EH (cell line): Measurements from ENCODE around the gene GJA3.

ENCODE experiments used
- DNase-seq: peaks from one replicate; pipeline ENCODE4 v3.0.0-alpha.2; 2015; ENCODE audit warnings: low read depth

Gene GJA3

DNA sequence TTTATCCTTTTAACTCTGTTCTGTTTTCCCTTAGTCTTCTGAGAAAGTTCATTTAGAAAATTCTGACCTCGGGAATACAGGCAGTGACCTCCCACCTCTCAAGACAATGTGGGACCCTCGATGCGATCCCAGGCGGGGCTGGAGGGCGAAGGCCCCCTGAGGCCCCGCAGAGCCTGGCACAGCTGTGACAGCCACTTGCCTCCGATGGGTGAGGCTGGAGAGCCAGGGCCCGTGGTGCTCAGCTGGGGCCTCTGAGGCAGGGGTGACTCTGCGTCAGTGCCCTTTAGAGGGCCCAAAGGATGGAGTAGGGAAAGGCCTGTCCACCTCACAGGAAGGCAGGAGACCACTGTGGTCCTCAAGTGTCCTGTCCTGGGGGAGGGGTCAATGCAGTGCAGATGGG, 10.3 kb downstream of the GJA3 start:
- no peak for DNase-seq

DNA sequence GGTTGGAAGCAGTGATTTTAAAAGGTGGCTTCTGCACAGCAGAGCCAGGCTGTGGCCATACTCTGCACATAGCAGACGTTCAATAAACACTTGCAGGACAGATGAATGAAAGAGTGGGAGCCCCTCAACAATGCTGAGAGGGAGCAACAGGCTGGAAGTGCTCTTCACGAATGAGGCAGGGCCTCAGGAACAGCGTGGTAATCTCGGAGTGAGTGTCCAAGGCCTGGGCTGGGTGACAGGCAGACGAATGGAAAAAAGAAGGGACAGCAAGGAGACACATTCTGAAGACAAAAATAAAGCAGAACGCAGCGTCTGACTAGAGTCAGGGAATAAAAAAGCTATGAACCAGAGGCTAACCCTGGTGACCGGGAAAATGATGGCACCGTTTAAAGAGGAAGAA, 11.1 kb downstream of the GJA3 start:
- DNase-seq: no peak

- DNase-seq: no peak
Observed at GRCh38 chr13:20148501-20149183, 12.2 kb downstream of the GJA3 start.

- DNase-seq: no peak
Observed at GRCh38 chr13:20146381-20146780, 14.5 kb downstream of the GJA3 start.

DNA sequence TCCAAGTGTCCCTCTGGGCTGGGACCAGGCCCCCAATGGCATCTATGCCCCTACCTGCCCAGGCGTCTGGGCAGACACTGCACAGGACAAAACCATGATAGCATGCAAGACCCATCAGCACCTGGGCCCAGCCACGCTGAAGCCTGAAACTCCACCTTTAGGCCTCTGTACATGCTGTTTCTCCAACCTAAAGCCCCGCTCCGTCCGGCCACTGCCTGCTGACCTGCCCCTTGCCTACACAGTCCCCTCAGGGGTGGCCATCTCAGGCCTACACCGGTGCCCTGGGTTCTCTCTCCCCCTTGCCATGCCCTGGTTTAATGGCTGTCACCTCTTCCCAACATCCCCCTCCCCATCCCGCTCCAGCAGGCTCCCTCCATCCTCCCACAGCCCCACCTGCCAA, 15.3 kb downstream of the GJA3 start:
- DNase-seq: no peak

DNA sequence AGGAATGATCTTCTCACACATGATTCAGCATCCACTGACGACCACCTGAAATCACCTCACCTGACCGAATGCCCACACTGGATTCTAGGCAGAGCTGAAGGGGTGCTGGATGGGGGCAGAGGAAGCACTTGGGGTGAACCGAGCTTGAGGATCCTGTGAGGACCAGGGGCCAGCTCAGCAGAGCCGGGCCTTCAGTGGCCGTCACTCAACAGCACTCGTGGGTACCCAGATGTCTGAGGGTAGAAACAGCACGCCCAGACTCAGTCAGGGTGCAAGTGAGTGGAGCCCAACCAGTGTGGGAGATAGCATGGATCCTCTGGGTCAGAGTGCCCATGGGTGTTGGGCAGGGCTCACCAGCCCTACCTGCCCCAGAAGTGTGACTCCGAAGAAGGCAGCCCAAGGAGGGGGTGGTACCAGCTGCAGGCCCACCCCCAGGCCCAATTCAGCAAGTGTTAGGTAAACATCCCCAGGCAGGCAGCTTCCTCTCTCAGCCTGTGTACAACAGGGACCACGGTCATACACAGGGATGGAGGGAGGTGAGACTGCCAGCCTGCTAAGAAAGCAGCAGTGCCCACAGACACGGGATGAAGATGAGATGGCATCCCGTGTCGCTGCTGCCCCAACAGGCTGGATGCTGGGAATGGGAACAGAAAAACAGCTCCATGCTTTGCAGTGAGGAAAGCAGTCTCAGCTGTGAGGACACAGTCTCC, 16.6 kb downstream of the GJA3 start:
- no peak for DNase-seq

DNA sequence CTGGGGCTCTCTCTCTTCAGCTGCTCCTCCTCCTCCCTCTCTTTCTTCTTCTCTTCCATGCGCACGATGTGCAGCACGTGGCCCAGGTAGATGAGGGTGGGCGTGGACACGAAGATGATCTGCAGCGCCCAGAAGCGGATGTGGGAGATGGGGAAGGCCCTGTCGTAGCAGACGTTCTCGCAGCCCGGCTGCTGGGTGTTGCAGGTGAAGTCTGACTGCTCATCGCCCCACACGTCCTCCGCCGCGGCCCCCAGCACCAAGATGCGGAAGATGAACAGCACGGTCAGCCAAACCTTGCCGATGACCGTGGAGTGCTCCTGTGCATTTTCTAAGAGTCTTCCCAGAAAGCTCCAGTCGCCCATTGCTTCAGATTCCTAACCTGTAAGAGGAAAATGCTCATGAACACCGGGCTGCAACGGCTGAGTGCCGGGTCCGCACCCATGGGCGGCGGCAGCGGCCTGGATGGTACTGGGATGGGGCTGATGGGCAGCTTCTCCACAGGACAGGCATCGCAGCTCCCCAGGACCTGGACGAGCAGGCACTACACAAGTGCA, 17.8 kb downstream of the GJA3 start:
- no peak for DNase-seq

DNA sequence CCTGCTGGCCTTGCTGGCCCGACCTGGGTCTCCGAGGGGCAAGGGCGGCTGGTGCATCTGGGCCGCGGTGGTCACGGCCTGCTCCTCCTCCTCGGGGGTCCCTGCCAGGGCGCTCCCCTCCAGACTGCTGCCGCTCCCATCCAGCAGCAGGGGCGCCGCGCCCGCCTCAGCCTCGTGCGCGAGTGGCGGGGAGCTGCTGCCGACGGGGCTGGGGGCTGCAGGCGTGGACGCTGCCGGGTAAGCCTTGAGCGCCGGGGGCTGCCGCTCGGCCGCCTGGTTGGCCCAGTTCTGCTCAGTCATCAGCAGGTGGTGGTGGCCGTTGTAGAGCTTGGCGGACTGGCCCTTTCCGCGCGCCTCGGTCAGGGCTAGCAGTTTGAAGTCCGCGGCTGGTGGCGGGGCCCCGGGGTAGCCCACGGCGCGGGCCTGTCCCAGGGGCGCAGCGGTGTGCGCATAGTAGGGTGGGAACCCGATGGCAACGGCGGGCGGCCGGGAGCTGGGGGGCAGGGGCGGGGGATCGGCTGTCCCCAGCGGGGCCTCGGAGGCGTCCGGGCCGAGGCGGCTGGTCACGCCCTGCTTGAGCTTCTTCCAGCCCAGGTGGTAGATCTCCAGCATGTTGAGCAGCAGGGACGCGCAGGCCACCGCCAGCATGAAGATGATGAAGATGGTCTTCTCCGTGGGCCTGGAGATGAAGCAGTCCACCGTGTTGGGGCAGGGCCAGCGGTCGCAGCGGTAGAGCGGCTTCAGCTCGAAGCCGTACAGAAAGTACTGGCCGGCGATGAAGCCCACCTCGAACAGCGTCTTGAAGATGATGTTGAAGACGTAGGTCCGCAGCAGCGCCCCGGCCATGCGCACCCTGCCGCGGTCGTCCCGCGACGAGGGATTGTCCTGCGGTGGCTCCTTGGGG, 18.6 kb downstream of the GJA3 start:
- DNase-seq: no peak

DNA sequence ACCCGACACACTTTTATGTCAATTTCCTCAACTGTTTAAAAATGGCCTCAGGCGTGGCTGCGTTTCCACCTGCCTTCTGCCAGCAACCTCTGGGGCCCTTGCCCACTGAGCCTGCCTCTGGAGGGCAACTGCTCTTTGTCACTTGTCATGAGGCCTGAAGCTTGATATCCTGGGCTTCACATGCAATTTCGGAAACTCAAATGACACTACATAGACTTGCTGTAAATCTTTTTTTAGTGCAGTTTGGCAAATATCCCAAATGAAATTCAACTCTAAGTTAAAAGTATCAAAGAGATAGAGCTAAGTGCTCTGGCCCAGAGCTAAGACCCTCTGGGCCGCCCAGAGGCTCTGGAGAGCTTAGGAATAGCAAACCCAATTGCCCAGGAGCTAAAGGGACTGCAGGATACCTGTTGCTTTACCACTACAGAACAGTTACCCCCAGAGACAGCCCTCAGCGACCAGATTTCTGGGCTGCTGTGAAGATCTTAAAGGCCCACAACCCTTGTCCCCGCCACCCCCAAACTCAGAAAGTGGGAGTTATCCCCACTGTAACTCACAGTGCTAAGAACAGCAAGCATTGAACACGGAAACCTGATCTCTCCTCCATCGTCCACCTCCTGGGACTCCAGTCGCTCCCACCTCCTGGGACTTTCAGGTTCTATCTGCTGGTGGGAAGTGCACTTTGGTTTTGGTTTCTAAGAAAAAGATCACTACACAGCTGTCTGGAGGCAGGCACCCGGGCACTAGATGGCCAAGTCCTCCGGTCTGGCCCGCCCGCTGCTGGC, 19.4 kb downstream of the GJA3 start:
- DNase-seq: no peak

DNA sequence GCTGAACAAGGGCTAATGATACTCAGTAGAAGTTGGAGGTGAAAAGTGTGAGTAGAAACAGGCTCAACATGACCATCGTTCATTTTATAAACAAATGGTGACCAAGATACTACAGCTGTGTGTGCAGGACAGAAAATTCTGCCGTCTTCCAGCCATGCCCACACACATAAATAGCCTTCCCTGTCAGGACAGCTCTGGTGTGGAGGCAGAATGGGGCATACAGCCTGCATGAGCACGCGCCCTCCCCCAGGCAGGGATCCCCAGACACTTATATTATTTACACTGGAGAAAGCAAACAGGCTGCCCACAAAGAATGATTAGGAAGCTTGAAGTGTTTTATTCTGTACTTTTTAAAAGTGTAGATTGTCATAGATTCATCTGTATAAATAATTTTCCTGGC, 20.4 kb downstream of the GJA3 start:
- DNase-seq: no peak

DNA sequence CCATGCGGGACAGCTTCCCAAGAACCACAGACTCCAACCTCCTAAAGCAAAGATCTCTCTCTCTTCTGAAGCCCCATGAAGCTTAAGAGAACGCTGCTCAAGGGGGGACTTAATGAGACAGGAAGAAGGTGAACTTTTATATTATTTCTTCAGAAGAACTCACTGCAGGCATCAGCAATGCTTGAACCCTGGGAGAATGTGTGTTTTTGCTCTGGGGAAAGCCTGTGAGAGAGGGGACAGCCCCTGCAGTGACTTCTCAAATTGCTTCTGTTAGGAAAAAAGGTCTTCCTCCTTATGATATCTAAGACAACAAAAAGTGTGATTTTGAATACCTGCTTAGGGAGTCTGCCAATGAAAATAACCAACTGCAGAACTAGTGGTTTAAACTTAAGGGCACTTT, 23.0 kb downstream of the GJA3 start:
- DNase-seq: no peak

- DNase-seq: no peak
Observed at GRCh38 chr13:20136781-20137703, 23.8 kb downstream of the GJA3 start.

- DNase-seq: no peak
Observed at GRCh38 chr13:20134732-20135131, 26.1 kb downstream of the GJA3 start.

GRCh38 chr13:20132052-20132634, 28.7 kb downstream of the GJA3 start:
- no peak for DNase-seq

DNA sequence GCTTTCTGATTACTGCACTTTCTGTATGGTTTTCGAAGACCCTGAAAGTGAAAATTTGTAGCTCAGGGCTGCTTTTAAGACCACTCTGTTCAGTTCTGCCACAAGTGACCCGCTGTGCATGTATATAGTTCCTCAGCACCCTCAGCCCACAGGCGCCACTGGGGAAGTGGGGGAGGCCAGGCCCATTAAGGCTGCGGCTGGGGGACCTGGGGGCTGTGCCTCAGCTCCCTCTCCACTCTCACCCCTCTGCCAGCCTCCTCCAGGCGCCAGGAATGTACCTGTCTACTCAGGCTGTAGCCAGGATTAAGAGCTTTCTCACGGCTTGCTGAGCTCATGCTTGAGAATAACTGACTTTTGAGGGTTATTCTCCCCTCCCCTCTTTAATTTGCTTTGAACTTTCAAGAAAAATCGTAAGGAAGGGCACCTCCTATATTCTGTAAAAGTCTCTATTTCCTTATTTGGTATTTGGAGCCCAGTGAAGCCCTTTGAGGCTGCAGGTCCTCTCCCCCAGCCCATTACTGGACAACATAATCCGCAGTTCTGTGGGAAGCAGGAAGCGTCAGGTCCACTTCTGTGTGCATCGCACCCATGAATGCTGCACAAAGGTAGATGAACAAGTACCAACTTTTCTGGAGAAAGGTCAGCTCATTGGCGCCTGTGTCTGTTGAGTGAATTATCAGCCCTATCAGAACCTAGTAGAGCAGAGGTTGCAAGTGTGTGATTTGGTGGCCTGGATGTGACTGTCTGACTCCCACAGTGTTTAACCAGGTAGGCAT, 29.6 kb downstream of the GJA3 start:
- DNase-seq: no peak

DNA sequence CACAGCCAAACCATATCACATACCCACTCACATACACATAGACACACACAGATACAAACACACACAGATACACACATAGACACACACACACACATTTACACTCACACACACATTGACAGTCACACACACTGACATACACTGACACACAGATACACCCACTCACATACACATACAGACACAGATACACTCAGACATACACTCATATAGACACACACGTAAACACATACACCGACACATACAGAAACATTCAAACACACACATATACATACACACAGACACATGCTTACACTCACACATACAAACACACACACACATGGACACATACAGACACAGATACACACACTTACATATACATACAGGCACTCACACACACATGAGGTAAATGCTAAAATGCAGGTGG, 30.2 kb downstream of the GJA3 start:
- no peak for DNase-seq

DNA sequence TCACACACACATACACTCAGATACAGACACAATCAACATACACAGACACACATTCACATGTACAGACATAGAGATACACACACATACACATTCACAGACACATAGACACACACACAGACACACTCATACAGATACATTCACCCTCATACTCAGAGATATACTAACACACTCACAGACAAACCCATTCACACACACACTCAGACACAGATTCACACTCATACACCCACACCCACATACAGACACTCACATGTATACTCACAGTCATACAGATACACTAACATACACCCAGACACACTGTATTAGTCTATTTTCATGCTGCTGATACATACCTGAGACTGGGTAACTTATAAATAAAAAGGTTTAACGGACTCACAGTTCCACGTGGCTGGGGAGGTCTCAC, 30.8 kb downstream of the GJA3 start:
- no peak for DNase-seq

- DNase-seq: no peak
Observed at GRCh38 chr13:20129076-20129475, 31.8 kb downstream of the GJA3 start.

- no peak for DNase-seq
Observed at GRCh38 chr13:20128459-20128931, 32.4 kb downstream of the GJA3 start.
